H1 (cell line): ENCODE measurements around the gene SAE1. TPM values are rescaled to one million over a fixed set of nuclear protein-coding genes. Genes with fewer than 3 reads are reported as not detected.

Experiments
- CREB1 ChIP-seq: IDR thresholded peaks from 2 replicates; pipeline ENCODE4 v1.6.1; 2012; ENCODE audit warnings: inconsistent platforms
- EZH2 ChIP-seq: fragments of 200-600 bp; sonication (generic); IDR thresholded peaks from 2 replicates; pipeline ENCODE4 v1.7.1; 2012; ENCODE audit warnings: low read depth, mild to moderate bottlenecking, moderate library complexity, low read length, inconsistent platforms; ENCODE audit not compliant: severe bottlenecking
- GABPA ChIP-seq: IDR thresholded peaks from 2 replicates; pipeline ENCODE4 v1.6.1; 2011; ENCODE audit warnings: mild to moderate bottlenecking, low read length, moderate library complexity, borderline replicate concordance; ENCODE audit not compliant: insufficient read depth
- RBBP5 ChIP-seq: IDR thresholded peaks from 2 replicates; pipeline ENCODE4 v1.7.1; 2012; ENCODE audit warnings: low read depth, mild to moderate bottlenecking, inconsistent platforms, low read length, moderate library complexity, borderline replicate concordance
- SP2 ChIP-seq: IDR thresholded peaks from 2 replicates; pipeline ENCODE4 v1.6.1; 2012; ENCODE audit warnings: mild to moderate bottlenecking, low read length, inconsistent platforms
- polyA plus RNA-seq, 7 experiments: library from polyadenylated mRNA; depleted of rRNA in 3 of 7; stranded (reverse) in 5 of 7; unstranded in 2 of 7; fragments of >200 nt in 5 of 7; fragments of 200-250 nt in 2 of 7; gene quantifications; 1 replicate in 5 of 7; 2 replicates in 1 of 7; 4 replicates in 1 of 7; pipeline versions ENCODE4 v1.2.1 to v1.2.3, GENCODE V29; 2011 to 2013; ENCODE audit warnings: missing spikeins in 2 of 7, mixed read lengths in 2 of 7
- total RNA-seq: library from RNA; stranded (reverse); fragmentation: NEBNext Ultra II Directional; extraction: Animal tissue kit (Norgen Biotek cat#: 25700); gene quantifications from 2 replicates; pipeline ENCODE4 v1.2.1, GENCODE V29; 2021

SAE1 gene
- total and polyA plus RNA-seq, 2 of the 8 experiments (the other 6 are each of a cell fraction or from before 2014, with no cell fraction given): 213 to 268 TPM

GRCh38 chr19:47158367-47158791, 27.7 kb downstream of the SAE1 start (continued):
- TF ChIP-seq SP2: no peak
- TF ChIP-seq EZH2: no peak
- no peak for TF ChIP-seq RBBP5
- TF ChIP-seq GABPA: no peak
- TF ChIP-seq CREB1: no peak
